LNCaP clone FGC (cell line): ENCODE data around the gene CCR2.

Experiments
- DNase-seq: peaks from one replicate; pipeline ENCODE4 v3.0.0-alpha.2; 2011; ENCODE audit warnings: low read depth
- H3K4me3 ChIP-seq: 2 replicates; pipeline ENCODE4 v1.5.1; 2011; ENCODE audit warnings: mild to moderate bottlenecking, low read depth, low read length, control low read depth
- CTCF ChIP-seq: IDR thresholded peaks from 2 replicates; pipeline ENCODE4 v1.5.1; 2012; ENCODE audit warnings: mild to moderate bottlenecking; ENCODE audit not compliant: control insufficient read depth, insufficient read depth; ENCODE audit errors: extremely low read depth

The CCR2 gene

GRCh38 chr3:46360907-46361306 lies 7.0 kb downstream of the CCR2 start:
- H3K4me3 ChIP-seq: no peak overlapping the region
- DNase-seq: no peak
- TF ChIP-seq CTCF: no peak

DNA sequence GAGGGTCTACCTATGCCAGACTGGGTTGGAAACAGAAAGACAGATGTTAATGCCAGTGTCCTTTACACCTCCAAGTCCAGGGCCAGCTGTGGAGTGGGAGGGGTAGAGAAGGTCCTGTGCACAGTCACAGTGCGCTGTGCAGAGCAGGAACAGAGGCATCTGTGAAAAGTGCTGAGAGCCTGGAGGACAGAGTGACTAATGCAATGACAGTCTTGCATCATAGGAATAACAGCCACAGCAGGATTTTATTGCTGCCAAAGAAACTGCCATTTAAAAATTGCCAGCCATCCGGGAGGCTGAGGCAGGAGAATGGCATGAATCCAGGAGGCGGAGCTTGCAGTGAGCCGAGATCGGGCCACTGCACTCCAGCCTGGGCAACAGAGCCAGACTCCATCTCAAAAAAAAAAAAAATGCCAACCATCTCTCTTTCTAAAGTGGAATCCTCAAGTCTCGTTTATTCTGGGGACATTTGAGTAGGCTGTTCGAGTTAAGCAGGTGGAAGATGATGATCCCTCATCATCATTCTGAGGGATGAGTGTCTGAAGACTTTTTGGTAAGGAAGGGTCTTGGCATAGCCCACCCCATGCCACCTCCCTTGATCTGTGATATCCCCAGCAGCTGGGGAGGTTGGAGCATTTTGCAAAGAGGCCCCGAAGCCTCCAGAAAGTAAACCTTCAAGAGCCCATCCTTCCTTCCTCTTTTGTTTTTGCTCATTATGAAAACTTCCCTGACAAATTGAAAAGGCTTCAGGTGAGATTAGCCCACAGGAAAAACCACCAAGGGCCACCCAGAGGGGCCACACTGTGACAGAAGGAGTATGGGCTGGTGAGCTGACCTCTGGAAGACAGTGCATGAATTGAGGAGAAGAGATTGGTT lies 7.7 kb downstream of the CCR2 start:
- no peak for TF ChIP-seq CTCF
- H3K4me3 ChIP-seq: no peak overlapping the region
- no peak for DNase-seq

GRCh38 chr3:46365041-46365440 lies 11.1 kb downstream of the CCR2 start:
- no peak overlapping the region for H3K4me3 ChIP-seq
- no peak for DNase-seq
- TF ChIP-seq CTCF: no peak

- DNase-seq: no peak
- no peak for TF ChIP-seq CTCF
Observed at GRCh38 chr3:46365737-46366524, 12.0 kb downstream of the CCR2 start.

DNA sequence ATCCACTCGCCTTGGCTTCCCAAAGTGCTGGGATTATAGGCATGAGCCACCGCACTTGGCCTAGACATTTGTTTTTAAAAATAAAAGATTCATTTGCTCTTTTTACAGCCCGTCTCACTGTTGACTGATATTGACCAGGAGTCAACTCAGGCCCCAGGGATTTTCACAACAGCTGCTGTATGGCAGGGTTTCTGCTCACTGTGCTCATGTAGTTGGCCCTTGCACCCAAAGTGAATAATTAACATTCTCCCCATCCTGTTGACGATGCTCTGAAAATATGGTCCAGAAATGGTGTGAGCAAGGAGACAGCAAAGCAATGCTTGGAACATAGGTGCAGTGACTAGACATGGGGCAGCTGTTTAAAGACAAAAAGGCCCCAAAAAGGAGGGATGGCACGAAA lies 13.9 kb downstream of the CCR2 start:
- no peak for TF ChIP-seq CTCF
- no peak for DNase-seq
- H3K4me3 ChIP-seq: no peak overlapping the region

More at GRCh38 chr3:46365737-46366524, 12.0 kb downstream of the CCR2 start:
- H3K4me3 ChIP-seq: no peak overlapping the region

- H3K4me3 ChIP-seq: no peak overlapping the region
- peak; percentile 38 for TF ChIP-seq CTCF
- DNase-seq: no peak
Observed at GRCh38 chr3:46368569-46368968, 14.7 kb downstream of the CCR2 start.
